Measurements from ENCODE around the gene IFNAR1. TPM values are rescaled to one million over a fixed set of nuclear protein-coding genes. Genes with fewer than 3 reads are reported as not detected.

The IFNAR1 gene
- total RNA-seq, 2 experiments from 2014 or later = 18.1 to 60.8 TPM

- no TSS peak for BruUV-seq (replicated peaks)
- intact Hi-C loops (cut with micrococcal nuclease; ENCODE audit: unreplicated experiment) = loop anchor here (1.0 to 5.0 kb wide), 2 partner anchors 21 to 42 kb away; no protein-coding TSS in a partner anchor
- H3K4me3 ChIP-seq (ENCODE audit: low read depth, low read length, poor library complexity, severe bottlenecking) = peak overlapping the region; percentile 84
- H3K27ac ChIP-seq (ENCODE audit: low read depth, low read length, poor library complexity, severe bottlenecking) = peak overlapping the region; percentile 80
- H3K4me2 ChIP-seq (ENCODE audit: low read length) = peak overlapping the region; percentile 89
- CTCF ChIA-PET (ENCODE audit: unreplicated experiment) = interaction anchor here (1.0 kb wide), 1 partner anchor 23 kb away, joined by 4 read pairs; no protein-coding TSS in a partner anchor
- peaks cover 25% of the 10 kb centered on the region for H3K36me3 ChIP-seq (ENCODE audit: insufficient read depth, low read length)
- H3K9me3 ChIP-seq (ENCODE audit: low read length) = no peaks in the 10 kb centered on the region
- TF ChIP-seq CTCF (conservative IDR thresholded peaks at IDR 0.05; ENCODE audit: low read length) = no peak
- TF ChIP-seq EZH2phosphoT487 (IDR thresholded peaks at IDR 0.05; ENCODE audit: borderline replicate concordance, low read depth, low read length) = no peak
- peaks cover 53% of the 10 kb centered on the region for H3K79me2 ChIP-seq (ENCODE audit: insufficient read depth, low read depth, low read length)
- H2AFZ ChIP-seq (ENCODE audit: low read length) = no peak overlapping the region; the same call in 1 of the 2 replicates
- POLR2A ChIA-PET = interaction anchor here (0.6 to 2.4 kb wide), 9 partner anchors 8 to 91 kb away, joined by 3 to 12 read pairs (median 4); no protein-coding TSS in a partner anchor
- H3K9me2 ChIP-seq (ENCODE audit: insufficient read depth, low read length) = no peaks in the 10 kb centered on the region
- peaks cover 5% of the 10 kb centered on the region; the same call in 1 of the 2 replicates for H4K20me1 ChIP-seq (ENCODE audit: insufficient read depth, low read length)
- DNase-seq (ENCODE audit: low spot score) = peak; percentile 72
- H3K4me1 ChIP-seq (ENCODE audit: insufficient read depth, low read length, poor library complexity, severe bottlenecking) = peaks cover 54% of the 10 kb centered on the region
Observed at GRCh38 chr21:33403786-33404585, 79.2 kb downstream of the IFNAR1 start.

- Histone ChIP-seq H3K4me3 (ENCODE audit: low read depth, low read length, poor library complexity, severe bottlenecking) (no peak overlapping the region), H3K27ac (ENCODE audit: low read depth, low read length, poor library complexity, severe bottlenecking) (no peak overlapping the region), H3K4me2 (ENCODE audit: low read length) (peak overlapping the region; percentile 89; the same call in 1 of the 2 replicates), H4K20me1 (ENCODE audit: insufficient read depth, low read length) (peaks cover 5% of the 10 kb centered on the region; the same call in 1 of the 2 replicates), H3K4me1 (ENCODE audit: insufficient read depth, low read length, poor library complexity, severe bottlenecking) (peaks cover 43% of the 10 kb centered on the region), H3K9me3 (ENCODE audit: low read length) (no peaks in the 10 kb centered on the region), H2AFZ (ENCODE audit: low read length) (no peak overlapping the region), H3K36me3 (ENCODE audit: insufficient read depth, low read length) (peaks cover 45% of the 10 kb centered on the region), H3K79me2 (ENCODE audit: insufficient read depth, low read depth, low read length) (peaks cover 77% of the 10 kb centered on the region), H3K9me2 (ENCODE audit: insufficient read depth, low read length) (no peaks in the 10 kb centered on the region)
- ChIA-PET CTCF (ENCODE audit: unreplicated experiment) (no interaction called here), POLR2A (interaction anchor here (0.6 to 0.8 kb wide), 5 partner anchors 9 to 446 kb away, joined by 3 to 5 read pairs (median 4); no protein-coding TSS in a partner anchor)
- DNase-seq (ENCODE audit: low spot score) = no peak
- intact Hi-C loops (cut with micrococcal nuclease; ENCODE audit: unreplicated experiment) = no loop called here
- no TSS peak for BruUV-seq (replicated peaks)
- TF ChIP-seq EZH2phosphoT487 (IDR thresholded peaks at IDR 0.05; ENCODE audit: borderline replicate concordance, low read depth, low read length) (no peak), CTCF (conservative IDR thresholded peaks at IDR 0.05; ENCODE audit: low read length) (no peak)
Observed at GRCh38 chr21:33406493-33406892, 81.7 kb downstream of the IFNAR1 start.

Other genes starting within 250 kb of the IFNAR1 start
- 22.1 and 24.8 TPM in 2 replicates for gene IFNAR2, start 95.0 kb upstream of the IFNAR1 start, total RNA-seq (2014; rRNA removed; shearing (Covaris generic))
- gene IFNAR2, start 95.0 kb upstream of the IFNAR1 start, total RNA-seq (2022) = 93.5 and 114 TPM in 2 replicates
- 44.3 and 48.0 TPM in 2 replicates for gene IL10RB, start 58.6 kb upstream of the IFNAR1 start, total RNA-seq (2014; rRNA removed; shearing (Covaris generic))
- 48.3 and 54.5 TPM in 2 replicates for gene IL10RB, start 58.6 kb upstream of the IFNAR1 start, total RNA-seq (2022)
- 61.0 and 86.9 TPM in 2 replicates for gene IFNGR2, start 78.4 kb downstream of the IFNAR1 start, total RNA-seq (2014; rRNA removed; shearing (Covaris generic))
- gene IFNGR2, start 78.4 kb downstream of the IFNAR1 start, total RNA-seq (2022) = 70.2 and 83.5 TPM in 2 replicates
- 18.9 and 30.3 TPM in 2 replicates for gene TMEM50B, start 155.0 kb downstream of the IFNAR1 start, total RNA-seq (2014; rRNA removed; shearing (Covaris generic))
- 24.4 and 25.0 TPM in 2 replicates for gene TMEM50B, start 155.0 kb downstream of the IFNAR1 start, total RNA-seq (2022)
- 0.44 and 1.3 TPM in 2 replicates for gene DNAJC28, start 166.7 kb downstream of the IFNAR1 start, total RNA-seq (2014; rRNA removed; shearing (Covaris generic))
- gene DNAJC28, start 166.7 kb downstream of the IFNAR1 start, total RNA-seq (2022) = 0.95 and 1.1 TPM in 2 replicates
- gene GART, start 217.1 kb downstream of the IFNAR1 start, total RNA-seq (2014; rRNA removed; shearing (Covaris generic)) = 104 and 112 TPM in 2 replicates
- 179 and 198 TPM in 2 replicates for gene GART, start 217.1 kb downstream of the IFNAR1 start, total RNA-seq (2022)
- gene SON, start 218.1 kb downstream of the IFNAR1 start, total RNA-seq (2014; rRNA removed; shearing (Covaris generic)) = 243 and 335 TPM in 2 replicates
- 337 and 352 TPM in 2 replicates for gene SON, start 218.1 kb downstream of the IFNAR1 start, total RNA-seq (2022)